ENCODE results near the gene PRPH2.
A peak's percentile ranks its signal among the peaks of the same experiment; 100 is the strongest.
"Not testable (repeated sequence)": the region's sequence is repeated elsewhere in the genome, so short reads cannot be mapped to it uniquely, and the experiment has no call there.

PRPH2 gene

GRCh38 chr6:42748203-42748898 is 26.0 kb upstream of the PRPH2 start:
- ATAC-seq (ENCODE audit: low read depth): no peak
- H3K27ac Mint-ChIP-seq: peak overlapping the region; percentile 6
- H3K27me3 Mint-ChIP-seq: no peaks in the 10 kb centered on the region
- peaks cover 18% of the 10 kb centered on the region for H3K4me1 Mint-ChIP-seq
- no peaks in the 10 kb centered on the region for H3K9me3 Mint-ChIP-seq
- H3K4me3 Mint-ChIP-seq: peak overlapping the region; percentile 100
- H3K36me3 Mint-ChIP-seq: peaks cover 11% of the 10 kb centered on the region
- no peak for DNase-seq (ENCODE audit: low spot score in 2 of 2)

- Mint-ChIP-seq H3K27ac (peak overlapping the region; percentile 95), H3K27me3 (no peaks in the 10 kb centered on the region), H3K36me3 (peaks cover 8% of the 10 kb centered on the region), H3K4me1 (peaks cover 16% of the 10 kb centered on the region), H3K9me3 (no peaks in the 10 kb centered on the region), H3K4me3 (peak overlapping the region; percentile 100)
- DNase-seq (ENCODE audit: low spot score in 2 of 2) (peak; percentile 72 to 76), ATAC-seq (ENCODE audit: low read depth) (peak; percentile 55)
Measured at GRCh38 chr6:42746463-42747391, 24.3 kb upstream of the PRPH2 start.

GRCh38 chr6:42745640-42746462 is 23.5 kb upstream of the PRPH2 start, which contains the start of gene TBCC:
Gene TBCC, minus strand, starts transcription at chr6:42746103. Its CDS starts 30 bp downstream, at chr6:42746073.
- H3K4me3 Mint-ChIP-seq: peak within 1 kb of the TSS; percentile 100

GRCh38 chr6:42745083-42745639 is 22.8 kb upstream of the PRPH2 start:
- peaks cover 6% of the 10 kb centered on the region for H3K36me3 Mint-ChIP-seq
- no peaks in the 10 kb centered on the region for H3K27me3 Mint-ChIP-seq
- DNase-seq (ENCODE audit: low spot score in 2 of 2) (no peak), ATAC-seq (ENCODE audit: low read depth) (no peak)
- peaks cover 15% of the 10 kb centered on the region for H3K4me1 Mint-ChIP-seq
- H3K4me3 Mint-ChIP-seq: peak overlapping the region; percentile 100
- no peak overlapping the region for H3K27ac Mint-ChIP-seq
- H3K9me3 Mint-ChIP-seq: no peaks in the 10 kb centered on the region

More at GRCh38 chr6:42745640-42746462, 23.5 kb upstream of the PRPH2 start, which contains the start of gene TBCC:
- H3K27me3 Mint-ChIP-seq: no peaks in the 10 kb centered on the region
- no peaks in the 10 kb centered on the region for H3K9me3 Mint-ChIP-seq
- H3K36me3 Mint-ChIP-seq: peaks cover 6% of the 10 kb centered on the region
- peaks cover 15% of the 10 kb centered on the region for H3K4me1 Mint-ChIP-seq
- H3K27ac Mint-ChIP-seq: peak within 1 kb of the TSS; percentile 95
- ATAC-seq (ENCODE audit: low read depth): peak; percentile 76
- peak; percentile 76 to 87 for DNase-seq (ENCODE audit: low spot score in 2 of 2)

GRCh38 chr6:42744351-42744893 is 22.0 kb upstream of the PRPH2 start:
- Mint-ChIP-seq H3K27me3 (no peaks in the 10 kb centered on the region), H3K4me3 (peak overlapping the region; percentile 100), H3K9me3 (no peaks in the 10 kb centered on the region)

GRCh38 chr6:42742116-42742894 is 19.9 kb upstream of the PRPH2 start:
- H3K36me3 Mint-ChIP-seq: peaks cover 6% of the 10 kb centered on the region
- no peaks in the 10 kb centered on the region for H3K27me3 Mint-ChIP-seq
- ATAC-seq (ENCODE audit: low read depth) (no peak), DNase-seq (ENCODE audit: low spot score in 2 of 2) (no peak)
- no peak overlapping the region for H3K27ac Mint-ChIP-seq
- H3K4me3 Mint-ChIP-seq: no peak overlapping the region
- H3K4me1 Mint-ChIP-seq: peaks cover 5% of the 10 kb centered on the region
- no peaks in the 10 kb centered on the region for H3K9me3 Mint-ChIP-seq

More at GRCh38 chr6:42744351-42744893, 22.0 kb upstream of the PRPH2 start:
- Mint-ChIP-seq H3K36me3 (peaks cover 6% of the 10 kb centered on the region), H3K27ac (no peak overlapping the region), H3K4me1 (peaks cover 15% of the 10 kb centered on the region)
- no peak for DNase-seq (ENCODE audit: low spot score in 2 of 2)
- no peak for ATAC-seq (ENCODE audit: low read depth)

GRCh38 chr6:42740725-42741124 is 18.3 kb upstream of the PRPH2 start:
- Mint-ChIP-seq H3K9me3 (no peaks in the 10 kb centered on the region), H3K27ac (no peak overlapping the region), H3K27me3 (no peaks in the 10 kb centered on the region), H3K36me3 (peaks cover 4% of the 10 kb centered on the region), H3K4me1 (peaks cover 4% of the 10 kb centered on the region), H3K4me3 (no peak overlapping the region)
- ATAC-seq (ENCODE audit: low read depth) (no peak), DNase-seq (ENCODE audit: low spot score in 2 of 2) (no peak)

- Mint-ChIP-seq H3K27me3 (no peaks in the 10 kb centered on the region), H3K27ac (no peak overlapping the region), H3K4me1 (peaks cover 4% of the 10 kb centered on the region), H3K9me3 (no peaks in the 10 kb centered on the region), H3K4me3 (no peak overlapping the region), H3K36me3 (no peaks in the 10 kb centered on the region)
- no peak for ATAC-seq (ENCODE audit: low read depth)
- no peak for DNase-seq (ENCODE audit: low spot score in 2 of 2)
Measured at GRCh38 chr6:42735976-42736375, 13.6 kb upstream of the PRPH2 start.

GRCh38 chr6:42733867-42734481 is 11.6 kb upstream of the PRPH2 start:
- H3K9me3 Mint-ChIP-seq: not testable (repeated sequence)

GRCh38 chr6:42729731-42730130 is 7.3 kb upstream of the PRPH2 start:
- H3K4me3 Mint-ChIP-seq: no peak overlapping the region
- H3K4me1 Mint-ChIP-seq: peaks cover 11% of the 10 kb centered on the region
- no peaks in the 10 kb centered on the region for H3K9me3 Mint-ChIP-seq
- ATAC-seq (ENCODE audit: low read depth) (no peak), DNase-seq (ENCODE audit: low spot score in 2 of 2) (no peak)
- no peaks in the 10 kb centered on the region for H3K27me3 Mint-ChIP-seq
- no peaks in the 10 kb centered on the region for H3K36me3 Mint-ChIP-seq
- no peak overlapping the region for H3K27ac Mint-ChIP-seq

More at GRCh38 chr6:42733867-42734481, 11.6 kb upstream of the PRPH2 start:
- not testable (repeated sequence) for DNase-seq (ENCODE audit: low spot score in 2 of 2); H3K4me1 Mint-ChIP-seq; H3K36me3 Mint-ChIP-seq; H3K27me3 Mint-ChIP-seq; ATAC-seq (ENCODE audit: low read depth); H3K4me3 Mint-ChIP-seq; H3K27ac Mint-ChIP-seq

- Mint-ChIP-seq H3K4me3 (peak overlapping the region; percentile 87), H3K4me1 (peaks cover 7% of the 10 kb centered on the region), H3K9me3 (no peaks in the 10 kb centered on the region), H3K27me3 (no peaks in the 10 kb centered on the region), H3K27ac (no peak overlapping the region), H3K36me3 (no peaks in the 10 kb centered on the region)
- DNase-seq (ENCODE audit: low spot score in 2 of 2) (no peak), ATAC-seq (ENCODE audit: low read depth) (no peak)
Measured at GRCh38 chr6:42727627-42728026, 5.2 kb upstream of the PRPH2 start.

GRCh38 chr6:42727087-42727611 is 4.8 kb upstream of the PRPH2 start:
- DNase-seq (ENCODE audit: low spot score in 2 of 2): peak in 1 of 2 donors; percentile 21
- ATAC-seq (ENCODE audit: low read depth): no peak
- Mint-ChIP-seq H3K4me3 (peak overlapping the region; percentile 87), H3K9me3 (no peaks in the 10 kb centered on the region), H3K27me3 (no peaks in the 10 kb centered on the region), H3K36me3 (no peaks in the 10 kb centered on the region), H3K4me1 (peaks cover 7% of the 10 kb centered on the region), H3K27ac (peak overlapping the region; percentile 91)

Data from memory B cell (primary cell).